RWPE1 (cell line): ENCODE data around the gene TBXA2R.
"Not testable (repeated sequence)": the region's sequence is repeated elsewhere in the genome, so short reads cannot be mapped to it uniquely, and the experiment has no call there.

Experiments
- CTCF ChIA-PET: fragments of 350-600 bp; sonication (Branson Sonifier 250); formaldehyde crosslinking; extraction: SDS; loops from one replicate; lab custom pipeline; 2021; lab: Yijun Ruan, JAX
- POLR2A ChIA-PET: fragments of 400-600 bp; formaldehyde crosslinking; extraction: SDS; loops from one replicate; lab custom pipeline; 2020; ENCODE audit warnings: antibody characterized with exemption; ENCODE audit not compliant: low non-redundant PET; lab: Yijun Ruan, JAX
- DNase-seq: peaks from one replicate; pipeline ENCODE4 v3.0.0; 2012; ENCODE audit warnings: low spot score
- H3K27ac ChIP-seq: fragments of 450-650 bp; 2 replicates; pipeline ENCODE4 v1.5.1; 2017
- TF ChIP-seq, protein P1 (sequence below): fragments of 450-650 bp; conservative IDR thresholded peaks from 2 replicates; pipeline ENCODE4 v1.5.1; 2017; ENCODE audit warnings: low read depth, mild to moderate bottlenecking

Gene TBXA2R

DNA sequence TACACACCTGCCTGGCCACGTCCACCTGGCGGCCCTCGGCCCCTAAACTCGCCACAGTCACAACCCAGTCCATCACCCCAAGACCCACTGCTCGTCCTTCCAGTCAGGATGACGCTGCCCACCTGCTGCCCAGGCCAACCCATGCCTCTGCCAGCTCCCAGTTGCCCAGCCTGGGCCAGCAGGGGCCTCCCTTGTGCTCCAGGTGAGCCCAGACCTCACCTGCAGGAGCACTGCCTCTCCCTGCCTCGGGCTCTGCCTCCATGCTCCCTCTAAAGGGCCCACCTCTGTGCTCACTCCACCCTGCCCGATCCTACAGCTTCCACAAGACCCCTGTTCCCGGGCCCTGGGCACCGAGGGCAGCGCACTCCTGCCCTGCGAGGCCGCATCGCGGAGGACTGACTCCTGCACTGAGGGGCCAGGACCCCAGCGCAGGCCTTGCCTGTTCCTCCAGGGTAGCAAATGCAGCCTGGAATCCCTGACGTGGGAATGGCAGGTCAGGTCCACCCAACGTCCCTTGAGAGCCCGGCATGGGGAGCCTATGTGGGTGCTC lies 27.9 kb upstream of the TBXA2R start:
- ChIA-PET CTCF (interaction anchor here (0.6 to 0.7 kb wide), 2 partner anchors 13 to 571 kb away, joined by 4 read pairs; no protein-coding TSS in a partner anchor), POLR2A (no interaction called here)

DNA sequence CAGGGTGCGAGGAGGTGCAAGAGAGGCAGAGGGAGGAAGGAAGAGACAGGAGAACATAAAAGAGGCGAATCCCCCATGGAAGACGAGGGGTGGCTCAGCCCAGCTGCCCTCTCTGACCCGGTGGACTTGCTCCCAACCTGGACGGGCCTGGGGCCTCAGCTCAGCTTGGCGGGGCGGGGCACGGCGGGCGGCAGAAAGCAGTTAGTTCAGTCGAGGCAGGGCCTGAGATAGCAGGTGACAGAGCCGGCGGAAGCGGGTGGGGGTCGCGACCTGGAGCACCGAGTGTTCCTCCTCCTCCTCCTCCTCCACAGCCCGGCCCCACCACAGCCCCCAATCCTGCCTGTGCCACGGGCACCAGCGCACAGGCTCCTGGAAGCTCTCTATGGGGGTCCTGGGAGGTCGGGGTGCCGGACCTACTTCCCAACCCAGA lies 26.9 kb upstream of the TBXA2R start:
- no peak overlapping the region for H3K27ac ChIP-seq
- ChIA-PET POLR2A (no interaction called here), CTCF (no interaction called here)
- TF ChIP-seq, protein P1, sequence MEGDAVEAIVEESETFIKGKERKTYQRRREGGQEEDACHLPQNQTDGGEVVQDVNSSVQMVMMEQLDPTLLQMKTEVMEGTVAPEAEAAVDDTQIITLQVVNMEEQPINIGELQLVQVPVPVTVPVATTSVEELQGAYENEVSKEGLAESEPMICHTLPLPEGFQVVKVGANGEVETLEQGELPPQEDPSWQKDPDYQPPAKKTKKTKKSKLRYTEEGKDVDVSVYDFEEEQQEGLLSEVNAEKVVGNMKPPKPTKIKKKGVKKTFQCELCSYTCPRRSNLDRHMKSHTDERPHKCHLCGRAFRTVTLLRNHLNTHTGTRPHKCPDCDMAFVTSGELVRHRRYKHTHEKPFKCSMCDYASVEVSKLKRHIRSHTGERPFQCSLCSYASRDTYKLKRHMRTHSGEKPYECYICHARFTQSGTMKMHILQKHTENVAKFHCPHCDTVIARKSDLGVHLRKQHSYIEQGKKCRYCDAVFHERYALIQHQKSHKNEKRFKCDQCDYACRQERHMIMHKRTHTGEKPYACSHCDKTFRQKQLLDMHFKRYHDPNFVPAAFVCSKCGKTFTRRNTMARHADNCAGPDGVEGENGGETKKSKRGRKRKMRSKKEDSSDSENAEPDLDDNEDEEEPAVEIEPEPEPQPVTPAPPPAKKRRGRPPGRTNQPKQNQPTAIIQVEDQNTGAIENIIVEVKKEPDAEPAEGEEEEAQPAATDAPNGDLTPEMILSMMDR = no peak
- DNase-seq = no peak

More for the DNA sequence above, 27.9 kb upstream of the TBXA2R start:
- TF ChIP-seq, protein P1 = no peak
- DNase-seq = no peak
- no peak overlapping the region for H3K27ac ChIP-seq

DNA sequence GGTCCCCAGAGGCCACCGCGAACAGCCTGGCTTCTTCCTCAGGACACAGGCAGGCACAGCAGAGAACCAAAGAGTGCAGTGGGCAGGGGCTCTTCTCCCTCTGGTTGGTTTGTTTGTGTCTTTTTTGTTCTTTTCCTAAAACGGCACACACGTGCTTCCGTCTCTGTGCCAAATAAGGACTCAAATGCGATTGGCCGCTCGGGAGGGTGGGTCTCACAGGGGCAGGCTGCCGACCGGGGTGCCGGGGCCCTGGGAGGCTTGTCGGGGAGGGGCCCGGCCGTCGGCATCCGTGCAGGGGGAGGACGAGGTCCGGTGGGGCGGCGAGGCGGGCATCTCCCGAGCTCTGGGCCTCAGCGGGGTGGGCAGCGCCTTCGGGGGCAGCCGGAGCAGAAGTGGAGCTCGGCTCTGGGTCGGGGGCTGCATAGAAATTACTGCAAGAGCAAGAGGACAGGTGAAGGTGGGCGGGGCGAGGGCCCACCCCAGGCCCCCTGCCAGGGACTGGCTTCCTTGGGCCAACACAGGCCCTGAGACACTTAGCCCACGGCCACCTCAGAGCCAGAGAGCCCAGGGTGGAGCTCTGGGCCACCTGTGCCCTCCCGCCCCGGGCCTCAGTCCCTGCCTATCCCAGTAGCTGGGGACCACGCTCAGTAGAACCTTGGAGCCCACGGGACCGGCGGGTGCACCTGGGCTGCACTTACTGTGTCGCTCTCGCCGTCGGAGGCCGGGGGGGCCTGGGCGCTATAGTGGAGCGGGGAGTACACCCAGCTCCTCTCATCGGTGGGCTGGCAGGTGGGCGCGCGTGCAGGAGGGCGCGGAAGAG lies 26.3 kb upstream of the TBXA2R start:
- H3K27ac ChIP-seq = no peak overlapping the region
- DNase-seq = no peak
- ChIA-PET CTCF (no interaction called here), POLR2A (no interaction called here)
- TF ChIP-seq, protein P1 = no peak

DNA sequence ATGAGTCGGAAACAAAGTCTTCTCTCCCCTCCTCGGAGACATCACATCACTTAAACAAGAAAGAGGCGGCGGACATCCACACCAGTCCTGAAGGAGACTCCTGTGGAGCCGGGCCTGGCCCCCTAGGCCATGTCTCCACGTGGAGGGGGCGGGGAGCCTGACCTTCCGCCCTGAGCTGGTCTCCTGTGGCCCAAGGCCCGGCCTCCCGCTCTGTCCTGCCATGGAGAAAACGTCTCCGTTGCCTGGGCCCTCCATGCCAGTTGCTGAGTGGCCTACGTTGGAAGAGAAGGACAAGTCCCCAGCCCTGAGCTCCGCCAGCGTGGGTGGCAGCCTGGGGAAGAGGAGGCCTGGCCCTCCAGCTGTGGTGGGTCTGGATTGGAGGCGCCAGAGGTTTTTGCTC lies 25.4 kb upstream of the TBXA2R start:
- no peak for DNase-seq
- TF ChIP-seq, protein P1 = no peak
- CTCF ChIA-PET = no interaction called here
- POLR2A ChIA-PET = no interaction called here
- H3K27ac ChIP-seq = no peak overlapping the region

DNA sequence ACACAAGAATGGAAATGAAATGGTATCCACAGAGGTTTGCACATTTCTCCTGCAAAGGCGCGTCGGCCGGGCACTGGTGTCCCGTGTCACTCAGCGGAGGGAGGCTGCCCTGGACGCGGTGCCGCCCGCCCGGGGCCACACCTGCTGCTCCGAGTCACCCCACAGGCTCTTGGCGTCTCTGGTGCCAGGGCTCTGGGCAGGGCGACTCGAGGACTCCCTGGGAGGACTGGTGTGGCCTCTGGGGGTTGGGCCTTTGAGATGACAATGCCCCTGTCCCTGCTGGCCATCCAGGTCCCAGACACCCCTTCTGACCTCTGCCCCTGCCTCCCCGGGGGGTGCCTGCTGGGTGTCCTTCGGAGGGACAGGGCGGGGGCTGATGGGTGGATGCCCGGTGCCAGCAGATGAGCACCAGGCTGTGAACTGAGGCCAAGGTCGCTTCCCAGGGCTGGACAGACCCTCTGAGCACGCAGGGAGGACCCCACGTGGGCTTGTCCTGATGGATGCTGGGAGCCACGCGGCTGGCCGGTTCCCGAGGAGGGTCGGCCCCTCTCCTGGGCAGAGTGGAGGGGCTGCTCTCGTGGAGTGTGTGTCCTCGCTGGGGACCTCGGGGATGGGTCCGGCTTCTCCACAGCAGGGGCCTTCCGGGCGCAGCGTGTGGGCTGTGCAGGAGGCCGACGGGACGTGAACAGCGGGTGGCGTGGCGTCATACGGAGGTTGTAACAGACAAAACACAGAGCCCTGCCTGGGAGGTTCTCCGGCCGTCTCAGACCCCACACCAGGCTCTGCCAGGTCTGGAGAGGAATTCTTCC lies 24.6 kb upstream of the TBXA2R start:
- no peak overlapping the region for H3K27ac ChIP-seq
- TF ChIP-seq, protein P1 = no peak
- ChIA-PET CTCF (interaction anchor here (0.6 kb wide), 1 partner anchor 535 kb away, joined by 3 read pairs; no protein-coding TSS in a partner anchor), POLR2A (no interaction called here)
- DNase-seq = no peak

DNA sequence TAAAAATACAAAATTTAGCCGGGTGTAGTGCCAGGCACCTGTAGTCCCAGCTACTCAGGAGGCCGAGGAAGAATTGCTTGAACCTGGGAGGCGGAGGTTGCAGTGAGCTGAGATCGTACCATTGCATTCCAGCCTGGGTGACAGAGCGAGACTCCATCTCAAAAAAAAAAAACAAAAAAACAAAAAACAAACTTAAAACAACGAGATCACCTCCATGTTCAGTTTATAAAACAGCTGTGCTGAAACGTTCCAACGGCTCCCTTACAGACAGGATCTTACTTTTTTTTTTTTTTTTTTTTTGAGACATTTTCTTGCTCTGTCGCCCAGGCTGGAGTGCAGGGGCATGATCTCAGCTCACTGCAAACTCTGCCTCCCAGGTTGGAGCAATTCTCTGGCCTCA lies 22.1 kb upstream of the TBXA2R start:
- H3K27ac ChIP-seq, POLR2A ChIA-PET: not testable (repeated sequence)
- CTCF ChIA-PET = interaction anchor here (0.7 kb wide), 1 partner anchor 1906 kb away, joined by 4 read pairs; no protein-coding TSS in a partner anchor

More for the DNA sequence above, 22.1 kb upstream of the TBXA2R start:
- DNase-seq = not testable (repeated sequence)
